ENCODE data around the gene ST3GAL6.

GRCh38 chr3:98784042-98784441, 20.9 kb downstream of the ST3GAL6 start:
- no peak for TF ChIP-seq CTCF (IDR thresholded peaks at IDR 0.05)
- no peak for TF ChIP-seq POLR2AphosphoS5 (IDR thresholded peaks at IDR 0.05)
